Nephron (organoid): ENCODE data around the gene FER1L5.

Source experiments
- H3K27ac Mint-ChIP-seq, 3 experiments: 2 replicates each; pipeline ENCODE4 v1.8.0; 2020; ENCODE audit warnings: mixed read lengths in 3 of 3, mild to moderate bottlenecking in 2 of 3, moderate library complexity in 1 of 3
- H3K27me3 Mint-ChIP-seq: 2 replicates; pipeline ENCODE4 v1.8.0; 2021; ENCODE audit warnings: low read depth, mild to moderate bottlenecking, moderate library complexity, mixed read lengths
- H3K36me3 Mint-ChIP-seq: 2 replicates; pipeline ENCODE4 v1.8.0; 2020; ENCODE audit warnings: low read depth, mixed read lengths
- H3K4me1 Mint-ChIP-seq: 2 replicates; pipeline ENCODE4 v1.8.0; 2020; ENCODE audit warnings: mixed read lengths
- H3K4me3 Mint-ChIP-seq, 3 experiments: 2 replicates each; pipeline ENCODE4 v1.8.0; 2020; ENCODE audit warnings: mild to moderate bottlenecking in 3 of 3, mixed read lengths in 3 of 3, moderate library complexity in 2 of 3
- H3K9me3 Mint-ChIP-seq: 2 replicates; pipeline ENCODE4 v1.8.0; 2020; ENCODE audit warnings: mixed read lengths
- CTCF ChIP-seq, 3 experiments: fragments of 200-600 bp; sonication (generic); IDR thresholded peaks; one replicate each; pipeline ENCODE4 v1.5.0; 2021; ENCODE audit warnings: antibody characterized with exemption in 3 of 3; ENCODE audit not compliant: unreplicated experiment in 3 of 3

Gene FER1L5

GRCh38 chr2:96683972-96684820 lies 41.6 kb downstream of the FER1L5 start:
- no peak for TF ChIP-seq CTCF (IDR thresholded peaks at IDR 0.05; ENCODE audit: unreplicated experiment in 3 of 3)
- H3K27me3 Mint-ChIP-seq: peaks cover 5% of the 10 kb centered on the region
- peaks cover 29% of the 10 kb centered on the region for H3K4me1 Mint-ChIP-seq
- no peak overlapping the region for H3K4me3 Mint-ChIP-seq
- no peaks in the 10 kb centered on the region for H3K36me3 Mint-ChIP-seq
- peak overlapping the region in 2 of 3 experiments; percentile 4 to 8 for H3K27ac Mint-ChIP-seq
- no peaks in the 10 kb centered on the region for H3K9me3 Mint-ChIP-seq

GRCh38 chr2:96684883-96685576 lies 42.5 kb downstream of the FER1L5 start:
- H3K4me3 Mint-ChIP-seq: no peak overlapping the region
- no peaks in the 10 kb centered on the region for H3K9me3 Mint-ChIP-seq
- H3K27me3 Mint-ChIP-seq: peaks cover 5% of the 10 kb centered on the region
- H3K27ac Mint-ChIP-seq: peak overlapping the region; percentile 8 to 91 (median 72)
- peaks cover 22% of the 10 kb centered on the region for H3K4me1 Mint-ChIP-seq
- no peaks in the 10 kb centered on the region for H3K36me3 Mint-ChIP-seq
- TF ChIP-seq CTCF (IDR thresholded peaks at IDR 0.05; ENCODE audit: unreplicated experiment in 3 of 3): no peak

- Mint-ChIP-seq H3K4me3 (peak overlapping the region in 1 of 3 experiments; percentile 16), H3K27me3 (peaks cover 5% of the 10 kb centered on the region), H3K4me1 (peaks cover 16% of the 10 kb centered on the region), H3K36me3 (no peaks in the 10 kb centered on the region), H3K9me3 (no peaks in the 10 kb centered on the region), H3K27ac (peak overlapping the region; percentile 8 to 91 (median 72))
- TF ChIP-seq CTCF (IDR thresholded peaks at IDR 0.05; ENCODE audit: unreplicated experiment in 3 of 3): no peak
Measured at GRCh38 chr2:96685577-96686459, 43.3 kb downstream of the FER1L5 start.

- H3K27me3 Mint-ChIP-seq: peaks cover 5% of the 10 kb centered on the region
- H3K4me1 Mint-ChIP-seq: peaks cover 16% of the 10 kb centered on the region
- no peaks in the 10 kb centered on the region for H3K36me3 Mint-ChIP-seq
- H3K4me3 Mint-ChIP-seq: no peak overlapping the region
- H3K27ac Mint-ChIP-seq: peak overlapping the region in 2 of 3 experiments; percentile 40 to 80
- no peaks in the 10 kb centered on the region for H3K9me3 Mint-ChIP-seq
- no peak for TF ChIP-seq CTCF (IDR thresholded peaks at IDR 0.05; ENCODE audit: unreplicated experiment in 3 of 3)
Measured at GRCh38 chr2:96687266-96687665, 44.7 kb downstream of the FER1L5 start.

GRCh38 chr2:96687711-96688640 lies 45.4 kb downstream of the FER1L5 start:
- Mint-ChIP-seq H3K9me3 (no peaks in the 10 kb centered on the region), H3K27me3 (peaks cover 3% of the 10 kb centered on the region), H3K4me1 (peaks cover 16% of the 10 kb centered on the region), H3K36me3 (no peaks in the 10 kb centered on the region), H3K4me3 (no peak overlapping the region), H3K27ac (no peak overlapping the region)
- TF ChIP-seq CTCF (IDR thresholded peaks at IDR 0.05; ENCODE audit: unreplicated experiment in 3 of 3): no peak
